Measurements from ENCODE around the gene OS9.

OS9 gene

GRCh38 chr12:57754411-57755193, 60.7 kb downstream of the OS9 start, which contains the start of gene MARCHF9:
Gene MARCHF9 (plus strand): TSS chr12:57755103. CDS start chr12:57755529, 426 bp downstream.
- DNase-seq, result peak; percentile 87

- no peak for DNase-seq
These were observed 61.2 kb downstream of the OS9 start for GRCh38 chr12:57755194-57755453.

GRCh38 chr12:57755454-57756372, 61.8 kb downstream of the OS9 start:
- no peak for DNase-seq

GRCh38 chr12:57756406-57757341, 62.7 kb downstream of the OS9 start:
- peak; percentile 87 for DNase-seq

GRCh38 chr12:57757771-57758170, 63.8 kb downstream of the OS9 start:
- no peak for DNase-seq

- DNase-seq, result no peak
These were observed 64.8 kb downstream of the OS9 start for GRCh38 chr12:57758552-57759359.

GRCh38 chr12:57759360-57759980, 65.5 kb downstream of the OS9 start:
- no peak for DNase-seq

GRCh38 chr12:57760347-57760982, 66.5 kb downstream of the OS9 start:
- DNase-seq, result no peak

- no peak for DNase-seq
These were observed 67.6 kb downstream of the OS9 start for GRCh38 chr12:57761391-57761998.

GRCh38 chr12:57762463-57762862, 68.5 kb downstream of the OS9 start:
- DNase-seq, result no peak

- no peak for DNase-seq
These were observed 70.1 kb downstream of the OS9 start for GRCh38 chr12:57763881-57764661.

- DNase-seq, result no peak
These were observed 70.7 kb downstream of the OS9 start for GRCh38 chr12:57764662-57765002.

- peak; percentile 83 for DNase-seq
These were observed 71.2 kb downstream of the OS9 start for GRCh38 chr12:57765003-57765697.

- no peak for DNase-seq
These were observed 71.9 kb downstream of the OS9 start for GRCh38 chr12:57765698-57766463.

GRCh38 chr12:57766464-57767304, 72.8 kb downstream of the OS9 start, which contains the start of gene CYP27B1:
Gene CYP27B1 (minus strand): TSS chr12:57767078. CDS start chr12:57767041, 37 bp downstream.
- DNase-seq, result peak; percentile 73

- no peak for DNase-seq
These were observed 73.4 kb downstream of the OS9 start for GRCh38 chr12:57767305-57767698.

- no peak for DNase-seq
These were observed 73.9 kb downstream of the OS9 start for GRCh38 chr12:57767876-57768275.
